GM19193 (cell line): Measurements from ENCODE around the gene TMEM132C.

Experiments used
- POLR2A ChIP-seq: IDR thresholded peaks from 4 replicates; pipeline ENCODE4 v1.6.1; 2011; ENCODE audit not compliant: insufficient read depth, insufficient read length; ENCODE audit errors: extremely low read depth

The TMEM132C gene

GRCh38 chr12:128316973-128317526 is 50.1 kb downstream of the TMEM132C start:
- TF ChIP-seq POLR2A, result no peak

GRCh38 chr12:128318341-128318740 is 51.4 kb downstream of the TMEM132C start:
- TF ChIP-seq POLR2A, result no peak

- TF ChIP-seq POLR2A, result no peak
Observed at GRCh38 chr12:128318946-128319345, 52.0 kb downstream of the TMEM132C start.

GRCh38 chr12:128322341-128322740 is 55.4 kb downstream of the TMEM132C start:
- TF ChIP-seq POLR2A, result no peak

GRCh38 chr12:128323145-128323920 is 56.4 kb downstream of the TMEM132C start:
- TF ChIP-seq POLR2A, result no peak

GRCh38 chr12:128325646-128326045 is 58.7 kb downstream of the TMEM132C start:
- no peak for TF ChIP-seq POLR2A

- no peak for TF ChIP-seq POLR2A
Observed at GRCh38 chr12:128326406-128326805, 59.4 kb downstream of the TMEM132C start.

GRCh38 chr12:128328961-128329360 is 62.0 kb downstream of the TMEM132C start:
- no peak for TF ChIP-seq POLR2A

- no peak for TF ChIP-seq POLR2A
Observed at GRCh38 chr12:128336204-128337070, 69.5 kb downstream of the TMEM132C start.

- TF ChIP-seq POLR2A, result no peak
Observed at GRCh38 chr12:128337071-128337345, 70.0 kb downstream of the TMEM132C start.

GRCh38 chr12:128337431-128338170 is 70.6 kb downstream of the TMEM132C start:
- no peak for TF ChIP-seq POLR2A

- no peak for TF ChIP-seq POLR2A
Observed at GRCh38 chr12:128338386-128339125, 71.6 kb downstream of the TMEM132C start.

GRCh38 chr12:128339126-128339520 is 72.2 kb downstream of the TMEM132C start:
- TF ChIP-seq POLR2A, result no peak

GRCh38 chr12:128339631-128340030 is 72.7 kb downstream of the TMEM132C start:
- no peak for TF ChIP-seq POLR2A
